Sigmoid colon (tissue), 4 donors: ENCODE data around the gene USP12.

Experiments
- CTCF ChIP-seq, 4 experiments: fragments of 450-650 bp in 3 of 4; fragments of 200-600 bp in 1 of 4; IDR thresholded peaks; one replicate each; pipeline ENCODE4 v1.5.1; 2016 to 2019; ENCODE audit warnings: antibody characterized with exemption in 4 of 4, mild to moderate bottlenecking in 3 of 4, moderate library complexity in 2 of 4
- EP300 ChIP-seq, 4 donors: sonication (generic); formaldehyde crosslinking; IDR thresholded peaks; one replicate each; pipeline ENCODE4 v1.6.1; 2017; ENCODE audit warnings: antibody characterized with exemption in 4 of 4
- POLR2AphosphoS5 ChIP-seq, 4 donors: sonication (generic); formaldehyde crosslinking; IDR thresholded peaks; one replicate each; pipeline ENCODE4 v1.6.1; 2017; ENCODE audit warnings: antibody characterized with exemption in 4 of 4

DNA sequence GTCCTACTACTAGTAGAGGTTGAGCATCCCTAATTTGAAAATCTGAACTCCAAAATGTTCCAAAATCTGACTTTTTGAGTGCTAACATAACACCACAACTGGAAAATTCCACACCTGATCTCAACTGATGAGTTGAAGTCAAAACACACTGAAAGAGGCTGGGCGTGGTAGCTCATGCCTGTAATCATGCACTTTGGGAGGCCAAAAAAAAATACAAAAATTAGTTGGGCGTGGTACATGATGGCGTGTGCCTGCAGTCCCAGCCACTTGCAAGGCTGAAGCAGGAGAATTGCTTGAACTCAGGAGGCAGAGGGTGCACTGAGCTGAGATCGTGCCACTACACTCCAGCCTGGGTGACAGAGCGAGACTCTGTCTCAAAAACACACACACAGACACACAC, 29.9 kb downstream of the USP12 start:
- TF ChIP-seq CTCF (IDR thresholded peaks at IDR 0.05) (no peak), EP300 (IDR thresholded peaks at IDR 0.05) (no peak), POLR2AphosphoS5 (IDR thresholded peaks at IDR 0.05) (no peak)
